GM21423 (cell line): ENCODE results near the gene UNC13C.
"Not testable (repeated sequence)": the region's sequence is repeated elsewhere in the genome, so short reads cannot be mapped to it uniquely, and the experiment has no call there.

Source experiments
- ATAC-seq: cut with Tn5 transposase; IDR thresholded peaks from one replicate; pipeline ENCODE4 v1.9.1; 2021; ENCODE audit warnings: mild to moderate bottlenecking, moderate library complexity; ENCODE audit not compliant: unreplicated experiment

UNC13C gene

DNA sequence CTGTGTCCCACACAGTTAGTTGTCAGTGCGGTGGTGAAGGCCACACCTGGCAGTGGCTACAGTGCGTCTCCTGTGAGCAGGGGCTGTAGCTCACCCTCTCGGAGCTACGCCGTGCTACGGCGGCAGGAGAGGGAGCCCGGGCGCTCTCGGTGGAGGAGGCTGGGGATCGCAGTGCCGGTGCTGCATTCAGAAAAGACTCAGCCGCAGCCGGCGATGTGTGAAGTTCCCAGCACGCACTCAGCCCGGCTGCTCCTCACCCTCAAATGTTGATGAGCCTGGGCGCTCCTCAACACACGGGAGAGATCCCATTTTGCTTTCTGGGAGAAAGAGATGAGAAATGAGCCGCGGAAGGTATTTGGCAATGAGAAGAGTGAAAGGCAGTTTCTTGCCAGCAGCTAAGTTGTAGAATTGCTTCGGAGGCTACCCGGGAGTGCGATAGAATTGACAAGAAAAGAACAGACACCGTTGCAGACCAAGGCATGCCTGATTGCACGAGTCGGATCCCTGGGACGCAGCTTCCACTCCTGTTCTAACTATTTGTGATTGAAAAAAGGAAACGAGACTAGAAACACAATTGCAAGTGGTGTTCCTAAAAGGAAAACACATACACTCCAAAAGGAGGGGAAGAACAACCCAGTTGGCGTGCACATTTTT is at the start of gene UNC13C:
UNC13C (plus strand) TSS at position 189 of the 654 bp plus-strand sequence. CDS start 34,463 bp downstream, outside the sequence.
- ATAC-seq, result no peak

GRCh38 chr15:53936137-53936536 is 42.1 kb upstream of the UNC13C start:
- ATAC-seq, result no peak

DNA sequence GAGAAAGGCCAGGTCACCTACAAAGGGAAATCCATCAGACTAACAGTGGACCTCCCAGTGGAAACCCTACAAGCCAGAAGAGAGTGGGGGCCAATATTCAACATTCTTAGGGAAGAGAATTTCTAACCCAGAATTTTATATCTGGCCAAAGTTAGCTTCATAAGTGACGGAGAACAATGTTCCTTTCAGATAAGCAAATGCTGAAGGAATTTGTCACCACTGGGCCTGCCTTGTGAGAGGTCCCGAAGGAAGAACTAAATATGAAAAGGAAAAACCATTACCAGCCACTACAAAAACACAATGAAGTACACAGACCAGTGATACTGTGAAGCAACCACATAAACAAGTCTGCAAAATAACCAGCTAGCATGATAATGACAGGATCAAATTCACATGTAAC is 40.6 kb upstream of the UNC13C start:
- not testable (repeated sequence) for ATAC-seq

DNA sequence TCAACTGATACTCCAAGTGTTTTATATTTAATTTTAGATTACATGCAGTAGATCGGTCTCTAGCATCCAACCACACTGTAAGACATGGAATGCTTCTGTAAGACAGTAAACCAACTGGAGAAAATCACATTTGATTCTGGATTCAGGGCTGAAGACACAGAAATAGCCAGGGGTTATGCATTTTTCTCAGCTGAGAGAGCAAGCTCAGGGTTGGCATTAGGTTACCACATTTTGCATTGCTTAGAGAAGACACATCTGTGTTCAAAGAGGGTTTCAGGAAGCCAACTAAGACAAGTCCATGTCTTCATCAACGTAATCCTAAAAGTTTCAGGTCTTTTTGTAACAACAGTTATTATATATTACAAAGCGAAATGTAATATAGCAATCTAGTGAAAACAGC is 27.7 kb upstream of the UNC13C start:
- ATAC-seq, result no peak

GRCh38 chr15:53955396-53955795 is 22.8 kb upstream of the UNC13C start:
- ATAC-seq, result no peak

DNA sequence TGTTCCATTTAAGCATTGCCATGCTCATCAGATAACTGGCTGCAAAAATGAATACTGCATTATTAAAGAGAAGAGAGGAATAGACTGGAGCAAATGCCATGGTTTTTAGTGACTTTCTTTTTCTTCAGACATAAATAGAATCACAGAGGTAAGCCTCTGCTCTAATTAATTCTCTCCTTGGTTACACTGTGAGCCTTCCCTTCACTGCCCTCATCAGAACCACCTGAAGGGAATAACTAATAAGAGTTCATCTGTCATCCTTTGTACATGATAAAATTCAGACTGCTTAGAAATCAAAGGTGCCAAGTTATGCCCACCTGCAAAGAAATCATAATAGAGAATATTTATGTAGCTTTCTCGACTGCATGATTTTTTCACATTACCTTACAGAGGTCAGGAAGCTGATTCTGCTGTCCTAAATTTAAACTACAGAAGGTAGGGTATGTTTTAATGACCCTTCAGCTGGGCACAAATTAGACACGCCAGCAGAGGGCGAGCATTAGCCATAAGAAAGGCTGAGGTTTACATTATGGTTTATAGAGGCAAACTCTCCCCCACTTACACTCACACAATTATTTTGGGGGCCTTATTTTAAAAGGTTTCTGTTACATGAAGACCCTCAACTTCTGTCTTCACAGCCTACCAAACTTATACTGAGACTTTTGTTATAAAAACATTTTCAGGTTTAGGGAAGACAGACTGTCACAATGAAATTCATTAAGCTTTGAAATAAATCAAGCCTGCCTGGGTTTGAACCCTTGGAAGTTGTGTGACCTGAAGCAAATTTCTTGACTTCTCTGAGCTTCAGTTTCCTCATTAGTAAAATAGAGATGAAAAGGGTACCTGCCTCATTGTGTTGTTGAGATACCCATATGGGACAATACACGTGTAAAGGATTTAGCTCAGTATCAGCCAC is 15.3 kb upstream of the UNC13C start:
- no peak for ATAC-seq

- no peak for ATAC-seq
Measured at GRCh38 chr15:53963801-53964200, 14.4 kb upstream of the UNC13C start.

DNA sequence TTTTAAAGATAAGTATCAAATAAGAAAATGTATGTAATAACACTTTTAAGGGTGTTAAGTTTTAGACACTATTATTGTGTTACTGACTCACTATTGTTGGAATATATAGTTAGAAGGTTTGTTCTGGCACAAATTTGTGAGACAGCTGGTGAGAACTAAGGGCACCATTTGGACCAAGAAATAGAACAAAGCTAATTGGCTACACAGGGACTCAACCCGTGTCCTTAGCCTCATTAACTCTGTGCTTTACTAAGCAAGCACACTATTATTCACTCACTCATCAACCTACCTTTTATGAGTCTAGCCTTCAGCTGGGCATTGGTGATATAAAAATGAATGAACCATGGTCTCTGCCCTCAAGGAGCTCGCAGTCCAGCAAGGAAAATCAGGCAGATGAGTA is 4.1 kb upstream of the UNC13C start:
- ATAC-seq, result no peak

DNA sequence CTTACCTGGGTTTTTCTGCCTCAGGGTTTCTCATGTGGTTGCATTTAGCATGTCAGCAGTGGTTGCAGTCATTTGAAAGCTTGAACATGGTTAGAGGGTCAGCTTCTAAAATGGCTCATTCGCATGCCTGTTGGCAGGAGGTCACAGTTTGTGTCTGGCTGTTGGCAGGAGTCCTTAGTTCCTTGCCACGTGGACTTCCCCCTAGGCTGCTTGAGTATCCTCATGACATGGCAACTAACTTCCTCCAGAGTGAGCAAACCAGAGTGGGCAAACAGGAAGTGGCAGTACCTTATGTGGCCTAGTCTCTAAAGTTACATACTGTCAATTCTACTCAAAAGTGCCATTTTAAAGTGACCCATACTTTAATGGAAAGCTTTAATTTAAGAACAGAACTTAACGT is 3.4 kb upstream of the UNC13C start:
- no peak for ATAC-seq

DNA sequence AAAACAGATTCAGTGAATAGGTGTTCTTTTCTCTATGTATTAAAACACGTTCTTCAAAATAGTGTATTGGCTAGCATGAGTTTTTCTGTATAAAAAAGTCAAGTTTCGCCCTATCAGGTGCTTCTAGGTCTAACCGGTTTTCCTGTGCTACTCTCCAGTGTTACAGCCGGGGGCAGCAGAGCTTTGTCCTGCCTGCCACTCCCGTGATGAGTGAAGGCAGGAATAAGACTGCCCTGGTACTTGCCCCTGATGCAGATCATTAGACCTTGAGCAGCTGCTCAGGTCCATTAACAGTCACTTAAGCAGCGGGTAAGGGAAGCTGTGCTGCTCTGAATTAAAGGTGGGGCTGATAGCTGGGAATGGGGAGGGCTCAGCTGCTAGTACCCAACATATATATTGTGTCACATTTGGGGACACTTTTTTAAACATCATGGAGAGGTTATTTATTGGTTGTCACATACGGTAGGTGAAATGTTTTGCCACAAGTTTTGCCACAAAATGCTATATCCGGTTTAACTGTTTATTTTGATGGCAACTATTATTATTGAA is 1.3 kb upstream of the UNC13C start:
- ATAC-seq, result no peak

- ATAC-seq, result no peak
Measured at GRCh38 chr15:53979051-53979788, 979 bp downstream of the UNC13C start.

- ATAC-seq, result no peak
Measured at GRCh38 chr15:53980021-53980420, 1.8 kb downstream of the UNC13C start.

GRCh38 chr15:53982071-53982680 is 3.9 kb downstream of the UNC13C start:
- no peak for ATAC-seq

GRCh38 chr15:53982876-53983275 is 4.6 kb downstream of the UNC13C start:
- no peak for ATAC-seq

GRCh38 chr15:53984221-53984620 is 6.0 kb downstream of the UNC13C start:
- ATAC-seq, result no peak

GRCh38 chr15:53985562-53985961 is 7.3 kb downstream of the UNC13C start:
- ATAC-seq, result no peak

- ATAC-seq, result no peak
Measured at GRCh38 chr15:53987480-53987879, 9.2 kb downstream of the UNC13C start.

DNA sequence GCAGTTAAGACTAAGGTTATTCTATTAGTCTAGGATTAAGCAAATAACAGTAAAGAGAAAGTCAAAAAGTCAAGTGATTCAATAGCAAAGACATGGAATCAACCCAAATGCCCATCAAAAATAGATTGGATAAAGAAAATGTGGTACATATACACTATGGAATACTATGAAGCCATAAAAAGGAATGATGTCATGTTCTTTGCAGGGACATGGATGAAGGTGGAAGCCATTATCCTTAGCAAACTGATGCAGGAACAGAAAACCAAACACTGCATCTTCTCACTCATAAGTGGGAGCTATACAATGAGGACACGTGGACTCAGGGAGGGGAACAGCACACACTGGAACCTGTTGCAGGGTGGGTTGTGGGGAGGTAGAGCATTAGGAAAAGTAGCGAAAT is 29.0 kb downstream of the UNC13C start:
- ATAC-seq, result no peak

DNA sequence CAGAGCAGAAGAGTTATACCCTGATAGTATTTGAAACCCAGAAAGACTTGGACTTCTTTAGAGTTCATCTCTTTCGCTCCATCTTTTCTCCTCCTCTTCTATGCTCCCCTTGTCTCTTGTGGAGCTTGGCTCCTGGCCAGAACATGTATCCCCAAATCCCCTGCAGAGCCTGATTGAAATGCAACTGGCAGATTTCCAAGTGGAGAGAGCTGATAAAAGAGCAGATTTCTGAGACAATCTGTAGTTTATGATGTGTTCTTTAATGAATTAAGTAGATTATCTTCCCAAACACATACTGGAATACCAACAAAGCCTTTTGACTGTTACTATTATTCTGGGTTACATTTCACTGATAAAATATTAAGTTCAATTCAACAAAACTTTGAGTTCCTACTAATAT is 33.4 kb downstream of the UNC13C start:
- no peak for ATAC-seq

DNA sequence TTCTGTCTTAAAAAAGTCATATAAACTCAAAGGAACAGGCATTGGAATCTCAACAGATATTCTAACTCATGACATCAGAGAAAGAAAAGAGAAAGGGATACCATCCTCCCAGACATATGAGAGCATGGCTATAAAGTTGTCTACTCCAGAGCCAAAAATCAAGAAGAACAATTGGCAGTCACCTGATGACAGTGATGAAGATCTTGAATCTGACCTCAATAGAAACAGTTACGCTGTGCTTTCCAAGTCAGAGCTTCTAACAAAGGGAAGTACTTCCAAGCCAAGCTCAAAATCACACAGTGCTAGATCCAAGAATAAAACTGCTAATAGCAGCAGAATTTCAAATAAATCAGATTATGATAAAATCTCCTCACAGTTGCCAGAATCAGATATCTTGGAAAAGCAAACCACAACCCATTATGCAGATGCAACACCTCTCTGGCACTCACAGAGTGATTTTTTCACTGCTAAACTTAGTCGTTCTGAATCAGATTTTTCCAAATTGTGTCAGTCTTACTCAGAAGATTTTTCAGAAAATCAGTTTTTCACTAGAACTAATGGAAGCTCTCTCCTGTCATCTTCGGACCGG is 35.9 kb downstream of the UNC13C start:
- no peak for ATAC-seq
